Esophagus squamous epithelium (tissue), 5 donors: Measurements from ENCODE around the gene GTF3C2. TPM values are rescaled to one million over a fixed set of nuclear protein-coding genes. Genes with fewer than 3 reads are reported as not detected.
A peak's percentile ranks its signal among the peaks of the same experiment; 100 is the strongest.

Experiments
- DNase-seq: peaks from one replicate; lab custom pipeline; 2025; lab: John Stamatoyannopoulos, UW
- H3K27ac ChIP-seq, 4 donors: fragments of 200-600 bp; sonication (generic); one replicate each; pipeline ENCODE4 v1.5.1; 2016 to 2019; ENCODE audit warnings: mild to moderate bottlenecking in 1 of 4
- H3K27me3 ChIP-seq, 4 donors: fragments of 200-600 bp; sonication (generic); 1 replicate in 3 of 4; 2 replicates in 1 of 4; pipeline versions ENCODE4 v1.5.1 to v1.6.0; 2017 to 2021; ENCODE audit warnings: antibody characterized with exemption in 1 of 4
- H3K36me3 ChIP-seq, 3 donors: fragments of 200-600 bp; sonication (generic); one replicate each; pipeline ENCODE4 v1.5.1; 2016 to 2019
- H3K4me1 ChIP-seq, 3 donors: fragments of 200-600 bp; sonication (generic); one replicate each; pipeline ENCODE4 v1.5.1; 2017 to 2019
- H3K4me3 ChIP-seq, 4 donors: fragments of 200-600 bp; sonication (generic); 1 replicate in 3 of 4; 2 replicates in 1 of 4; pipeline ENCODE4 v1.5.1; 2016 to 2019; ENCODE audit warnings: mild to moderate bottlenecking in 2 of 4, moderate library complexity in 1 of 4
- H3K9me3 ChIP-seq, 3 donors: fragments of 200-600 bp; sonication (generic); one replicate each; pipeline ENCODE4 v1.5.1; 2016 to 2019
- CTCF ChIP-seq, 6 experiments: fragments of 450-650 bp in 4 of 6; fragments of 200-600 bp in 2 of 6; sonication (generic) in 2 of 6; IDR thresholded peaks; one replicate each; pipeline ENCODE4 v1.5.1; 2016 to 2019; ENCODE audit warnings: antibody characterized with exemption in 6 of 6, mild to moderate bottlenecking in 4 of 6, moderate library complexity in 4 of 6
- POLR2A ChIP-seq, 4 donors: fragments of 450-650 bp; IDR thresholded peaks; one replicate each; pipeline ENCODE4 v1.6.1; 2017; ENCODE audit warnings: antibody characterized with exemption in 4 of 4, mild to moderate bottlenecking in 4 of 4, moderate library complexity in 3 of 4
- WGBS, 2 donors: methylation state at CpG; one replicate each; pipeline ENCODE4 v1.1.5; 2018; 5-methylcytosine and 5-hydroxymethylcytosine counted together
- intact Hi-C: fragments of 100-400 bp; cut with DNase I; formaldehyde crosslinking; loops from one replicate; pipeline ENCODE4 v1.15.0; 2022
- total RNA-seq, 4 donors: library from RNA; depleted of rRNA; stranded (reverse); fragments of >200 nt; gene quantifications; one replicate each; pipeline ENCODE4 v1.1.0, GENCODE V29; 2016
- donor health status: DM: yes; HTN: yes; CAD: no.

GTF3C2 gene
- total RNA-seq, 4 donors from 2014 or later = 37.2 to 59.7 (median 52.3) TPM

- intact Hi-C loops = no loop called here
- 72 to 90% methylated on average over 6 of the region's 6 CpGs for WGBS, 2 donors
- DNase-seq = no peak
- H3K27ac ChIP-seq = peak overlapping the region in 1 of 4 donors; percentile 96
- no peaks in the 10 kb centered on the region for H3K9me3 ChIP-seq
- H3K36me3 ChIP-seq = peaks cover 26 to 63% (median 35%) of the 10 kb centered on the region in 3 donors
- no peak overlapping the region for H3K4me3 ChIP-seq
- TF ChIP-seq POLR2A (IDR thresholded peaks at IDR 0.05) (no peak), CTCF (IDR thresholded peaks at IDR 0.05) (no peak)
- H3K27me3 ChIP-seq = no peaks in the 10 kb centered on the region
- H3K4me1 ChIP-seq = peaks cover 19 to 65% (median 23%) of the 10 kb centered on the region in 3 donors
These were observed 16.4 kb upstream of the GTF3C2 start for GRCh38 chr2:27372937-27373336.

GRCh38 chr2:27370816-27371620, 14.5 kb upstream of the GTF3C2 start:
- 0 to 3% methylated on average over 10 to 13 of the region's 46 CpGs for WGBS, 2 donors

GRCh38 chr2:27370026-27370815, 13.7 kb upstream of the GTF3C2 start, which contains the start of the genes EIF2B4 and SNX17:
TSS of gene EIF2B4 (minus strand) at chr2:27370338. CDS start at chr2:27370314, 24 bp downstream.
TSS of gene SNX17 (plus strand) at chr2:27370616. CDS start at chr2:27370744, 128 bp downstream.
- H3K9me3 ChIP-seq = no peaks in the 10 kb centered on the region
- intact Hi-C loops = no loop called here
- H3K27me3 ChIP-seq = no peaks in the 10 kb centered on the region
- H3K36me3 ChIP-seq = peaks cover 17 to 63% (median 38%) of the 10 kb centered on the region in 3 donors
- TF ChIP-seq CTCF (IDR thresholded peaks at IDR 0.05) = peak; percentile 57 to 88 (median 64)
- peak in 3 of 4 donors; percentile 27 to 77 (median 58) for TF ChIP-seq POLR2A (IDR thresholded peaks at IDR 0.05)
- peaks cover 19 to 58% (median 23%) of the 10 kb centered on the region in 3 donors for H3K4me1 ChIP-seq
- DNase-seq = peak; percentile 94
- H3K4me3 ChIP-seq = peak within 1 kb of the TSS; percentile 83 to 96 (median 94)
- 0% methylated on average over 1 of the region's 85 CpGs; no CpG with 5 or more reads in 1 of the 2 donors for whole genome bisulfite sequencing, 2 donors
- peak within 1 kb of the TSS; percentile 91 to 98 (median 95) for H3K27ac ChIP-seq

More at GRCh38 chr2:27370816-27371620, 14.5 kb upstream of the GTF3C2 start:
- Histone ChIP-seq H3K27ac (peak overlapping the region; percentile 91 to 98 (median 95)), H3K36me3 (peaks cover 23 to 63% (median 38%) of the 10 kb centered on the region in 3 donors), H3K4me1 (peaks cover 19 to 58% (median 23%) of the 10 kb centered on the region in 3 donors), H3K9me3 (no peaks in the 10 kb centered on the region), H3K27me3 (no peaks in the 10 kb centered on the region), H3K4me3 (peak overlapping the region; percentile 83 to 96 (median 94))
- peak in 1 of 4 donors; percentile 23 for TF ChIP-seq POLR2A (IDR thresholded peaks at IDR 0.05)
- no peak for TF ChIP-seq CTCF (IDR thresholded peaks at IDR 0.05)
- no peak for DNase-seq
- intact Hi-C loops = no loop called here

DNA sequence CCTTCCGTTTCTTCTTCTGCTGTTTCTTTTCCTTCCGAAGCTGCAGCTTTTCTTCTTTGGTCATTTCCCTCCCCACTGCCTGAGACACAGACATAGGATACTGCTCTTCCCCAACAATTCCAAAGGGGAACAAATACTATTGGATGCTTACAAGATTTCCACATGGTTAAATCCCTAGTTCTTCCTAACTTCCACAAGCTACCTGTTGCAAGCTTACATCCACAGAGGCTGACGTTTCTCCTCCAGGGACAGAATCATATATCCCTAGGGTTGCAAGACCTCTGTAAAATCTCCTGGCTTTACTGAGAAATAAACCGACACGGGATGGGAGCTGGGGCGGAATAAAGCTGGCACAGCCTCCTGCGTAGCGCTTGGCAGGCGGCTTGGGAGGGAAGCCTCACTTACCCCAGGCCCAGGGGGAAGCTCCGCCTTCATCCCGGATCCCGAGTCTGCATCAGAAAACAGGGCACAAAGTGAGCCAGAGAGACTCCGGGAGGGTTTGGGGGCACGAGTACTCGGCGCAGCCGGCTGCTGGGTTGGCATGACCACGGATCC, 13.0 kb upstream of the GTF3C2 start:
- intact Hi-C loops = no loop called here
- no peak for DNase-seq
- Histone ChIP-seq H3K9me3 (no peaks in the 10 kb centered on the region), H3K27ac (peak overlapping the region; percentile 89 to 98 (median 94)), H3K27me3 (no peaks in the 10 kb centered on the region), H3K36me3 (peaks cover 19 to 63% (median 34%) of the 10 kb centered on the region in 3 donors), H3K4me3 (peak overlapping the region; percentile 83 to 96 (median 94)), H3K4me1 (peaks cover 19 to 57% (median 23%) of the 10 kb centered on the region in 3 donors)
- 0 to 1% methylated on average over 5 to 14 of the region's 18 CpGs for WGBS, 2 donors
- TF ChIP-seq CTCF (IDR thresholded peaks at IDR 0.05) (no peak), POLR2A (IDR thresholded peaks at IDR 0.05) (no peak)
